GDM1 (cell line): Measurements from ENCODE around the gene ADCY5.
A peak's percentile ranks its signal among the peaks of the same experiment; 100 is the strongest.

Experiments
- DNase-seq: peaks from one replicate; lab custom pipeline; 2025; lab: John Stamatoyannopoulos, UW

The ADCY5 gene

GRCh38 chr3:123341871-123342630 lies 106.8 kb downstream of the ADCY5 start:
- no peak for DNase-seq

GRCh38 chr3:123340336-123340735 lies 108.6 kb downstream of the ADCY5 start:
- no peak for DNase-seq

GRCh38 chr3:123339302-123339701 lies 109.6 kb downstream of the ADCY5 start:
- DNase-seq = no peak

- DNase-seq = no peak
These were observed 110.2 kb downstream of the ADCY5 start for GRCh38 chr3:123338620-123339061.

GRCh38 chr3:123337948-123338619 lies 110.8 kb downstream of the ADCY5 start:
- DNase-seq = no peak

- DNase-seq = no peak
These were observed 111.7 kb downstream of the ADCY5 start for GRCh38 chr3:123337226-123337625.

GRCh38 chr3:123336441-123336851 lies 112.4 kb downstream of the ADCY5 start:
- DNase-seq = no peak

GRCh38 chr3:123336001-123336400 lies 112.9 kb downstream of the ADCY5 start:
- no peak for DNase-seq

GRCh38 chr3:123335007-123335670 lies 113.8 kb downstream of the ADCY5 start:
- DNase-seq = no peak

GRCh38 chr3:123334056-123334455 lies 114.8 kb downstream of the ADCY5 start:
- no peak for DNase-seq

- DNase-seq = no peak
These were observed 115.5 kb downstream of the ADCY5 start for GRCh38 chr3:123333401-123333800.

- DNase-seq = no peak
These were observed 116.7 kb downstream of the ADCY5 start for GRCh38 chr3:123332124-123332641.

- no peak for DNase-seq
These were observed 117.2 kb downstream of the ADCY5 start for GRCh38 chr3:123331651-123332050.

- DNase-seq = no peak
These were observed 117.9 kb downstream of the ADCY5 start for GRCh38 chr3:123331006-123331405.

- DNase-seq = no peak
These were observed 118.4 kb downstream of the ADCY5 start for GRCh38 chr3:123330441-123330991.

- no peak for DNase-seq
These were observed 119.1 kb downstream of the ADCY5 start for GRCh38 chr3:123329636-123330340.

- peak; percentile 24 for DNase-seq
These were observed 119.8 kb downstream of the ADCY5 start for GRCh38 chr3:123328851-123329635.

- no peak for DNase-seq
These were observed 120.7 kb downstream of the ADCY5 start for GRCh38 chr3:123327956-123328850.

- no peak for DNase-seq
These were observed 121.4 kb downstream of the ADCY5 start for GRCh38 chr3:123327480-123327879.

- no peak for DNase-seq
These were observed 122.4 kb downstream of the ADCY5 start for GRCh38 chr3:123326531-123326930.
